Activated B cell treated with CpG ODN at 0.5 μM for 24 hours (primary cell): ENCODE results near the gene STAP1. TPM values are rescaled to one million over a fixed set of nuclear protein-coding genes. Genes with fewer than 3 reads are reported as not detected.

Experiments
- ATAC-seq: fragments of 200-7000 bp; cut with Tn5 transposase; one replicate; pipeline ENCODE4 v1.10.0; 2021; ENCODE audit warnings: low read depth, mild to moderate bottlenecking, moderate library complexity
- CTCF ChIA-PET: fragments of 350-600 bp; sonication (Branson Sonifier 250); formaldehyde crosslinking; loops from one replicate; lab custom pipeline; 2021; ENCODE audit warnings: antibody characterized with exemption; lab: Charles Lee
- POLR2A ChIA-PET: fragments of 350-600 bp; sonication (Branson Sonifier 250); formaldehyde crosslinking; loops from one replicate; lab custom pipeline; 2021; ENCODE audit warnings: antibody characterized with exemption; lab: Charles Lee
- DNase-seq: peaks from one replicate; pipeline ENCODE4 v3.0.0; 2022
- H3K27ac Mint-ChIP-seq: one replicate; pipeline ENCODE4 v1.8.0; 2020; ENCODE audit warnings: mixed read lengths
- H3K27me3 Mint-ChIP-seq: one replicate; pipeline ENCODE4 v1.8.0; 2021; ENCODE audit warnings: mixed read lengths
- H3K36me3 Mint-ChIP-seq: one replicate; pipeline ENCODE4 v1.8.0; 2021; ENCODE audit warnings: low read depth, mixed read lengths
- H3K4me1 Mint-ChIP-seq: one replicate; pipeline ENCODE4 v1.8.0; 2021; ENCODE audit warnings: mixed read lengths
- H3K4me3 Mint-ChIP-seq: one replicate; pipeline ENCODE4 v1.8.0; 2020; ENCODE audit warnings: mild to moderate bottlenecking, mixed read lengths
- H3K9me3 Mint-ChIP-seq: one replicate; pipeline ENCODE4 v1.8.0; 2020; ENCODE audit warnings: mixed read lengths
- intact Hi-C: fragments of 100-400 bp; cut with micrococcal nuclease; formaldehyde crosslinking; loops from one replicate; pipeline ENCODE4 v1.15.1; 2024
- total RNA-seq: library from RNA; stranded (reverse); gene quantifications from 2 replicates; pipeline ENCODE4 v1.2.3, GENCODE V29; 2022
- TF ChIP-seq, protein P1 (sequence below): fragments of 200-600 bp; IDR thresholded peaks from one replicate; pipeline ENCODE4 v1.8.0; 2022; ENCODE audit warnings: antibody characterized with exemption, mild to moderate bottlenecking

STAP1 gene
- total RNA-seq, 1 donor from 2014 or later: 46.4 TPM

DNA sequence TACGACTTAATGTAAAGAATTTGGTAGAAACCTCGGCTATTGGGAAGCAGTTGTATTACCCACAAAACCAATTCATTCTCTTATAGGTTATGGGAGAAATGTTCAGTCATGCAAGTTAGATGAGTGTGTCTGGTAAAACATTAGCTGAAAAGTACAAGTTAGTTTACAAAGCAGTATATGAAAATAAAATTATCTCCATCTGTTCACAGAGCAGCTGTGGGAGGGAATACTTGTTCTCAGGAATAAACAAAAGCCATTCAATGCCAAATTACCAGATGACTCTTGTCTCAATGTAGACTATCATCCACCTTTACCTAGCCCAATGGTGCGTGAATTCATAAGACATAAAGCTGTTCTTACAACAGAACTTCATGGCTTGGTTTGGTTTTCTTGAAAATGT is 28.6 kb downstream of the STAP1 start:
- intact Hi-C loops: loop anchor here (2.0 kb wide), 1 partner anchor 14 kb away; no protein-coding TSS in a partner anchor
- ATAC-seq: no peak
- CTCF ChIA-PET: interaction anchor here (0.9 kb wide), 1 partner anchor 32 kb away, joined by 3 read pairs; no protein-coding TSS in a partner anchor
- TF ChIP-seq, protein P1, sequence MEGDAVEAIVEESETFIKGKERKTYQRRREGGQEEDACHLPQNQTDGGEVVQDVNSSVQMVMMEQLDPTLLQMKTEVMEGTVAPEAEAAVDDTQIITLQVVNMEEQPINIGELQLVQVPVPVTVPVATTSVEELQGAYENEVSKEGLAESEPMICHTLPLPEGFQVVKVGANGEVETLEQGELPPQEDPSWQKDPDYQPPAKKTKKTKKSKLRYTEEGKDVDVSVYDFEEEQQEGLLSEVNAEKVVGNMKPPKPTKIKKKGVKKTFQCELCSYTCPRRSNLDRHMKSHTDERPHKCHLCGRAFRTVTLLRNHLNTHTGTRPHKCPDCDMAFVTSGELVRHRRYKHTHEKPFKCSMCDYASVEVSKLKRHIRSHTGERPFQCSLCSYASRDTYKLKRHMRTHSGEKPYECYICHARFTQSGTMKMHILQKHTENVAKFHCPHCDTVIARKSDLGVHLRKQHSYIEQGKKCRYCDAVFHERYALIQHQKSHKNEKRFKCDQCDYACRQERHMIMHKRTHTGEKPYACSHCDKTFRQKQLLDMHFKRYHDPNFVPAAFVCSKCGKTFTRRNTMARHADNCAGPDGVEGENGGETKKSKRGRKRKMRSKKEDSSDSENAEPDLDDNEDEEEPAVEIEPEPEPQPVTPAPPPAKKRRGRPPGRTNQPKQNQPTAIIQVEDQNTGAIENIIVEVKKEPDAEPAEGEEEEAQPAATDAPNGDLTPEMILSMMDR: no peak
- Mint-ChIP-seq H3K4me1 (peaks cover 14% of the 10 kb centered on the region), H3K27me3 (no peaks in the 10 kb centered on the region), H3K36me3 (peaks cover 74% of the 10 kb centered on the region), H3K27ac (no peak overlapping the region), H3K4me3 (no peak overlapping the region), H3K9me3 (no peaks in the 10 kb centered on the region)
- DNase-seq: no peak
- POLR2A ChIA-PET: interaction anchor here (0.6 to 0.9 kb wide), 2 partner anchors 26 to 114 kb away, joined by 3 to 6 read pairs; partner anchors contain the start of gene UBA6

DNA sequence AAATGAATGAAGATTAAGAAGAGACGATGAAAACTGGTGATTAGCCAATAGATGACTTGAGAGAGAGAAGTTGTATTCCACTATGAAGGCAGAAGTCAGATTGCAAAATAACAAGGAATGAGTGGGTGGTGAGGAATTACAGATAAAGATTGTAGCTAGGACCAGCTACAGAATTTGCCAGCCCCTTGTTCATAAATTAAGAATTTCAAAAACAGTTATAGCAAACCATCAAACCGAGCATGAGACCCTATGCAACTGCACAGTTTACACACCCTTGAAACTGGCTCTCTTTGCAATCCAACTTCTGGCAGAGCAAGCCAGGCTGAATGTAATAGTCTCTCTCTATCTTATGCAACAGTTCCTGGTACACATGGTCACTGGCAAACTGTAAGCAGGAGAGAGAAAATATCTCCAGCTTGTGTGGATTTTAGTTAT is 35.2 kb downstream of the STAP1 start:
- TF ChIP-seq, protein P1: no peak
- ChIA-PET CTCF (no interaction called here), POLR2A (no interaction called here)
- Mint-ChIP-seq H3K27ac (peak overlapping the region; percentile 3), H3K9me3 (peaks cover 7% of the 10 kb centered on the region), H3K36me3 (peaks cover 91% of the 10 kb centered on the region), H3K27me3 (no peaks in the 10 kb centered on the region), H3K4me3 (no peak overlapping the region), H3K4me1 (peaks cover 27% of the 10 kb centered on the region)
- DNase-seq: no peak
- intact Hi-C loops: loop anchor here (2.0 kb wide), 1 partner anchor 13 kb away; no protein-coding TSS in a partner anchor
- no peak for ATAC-seq

DNA sequence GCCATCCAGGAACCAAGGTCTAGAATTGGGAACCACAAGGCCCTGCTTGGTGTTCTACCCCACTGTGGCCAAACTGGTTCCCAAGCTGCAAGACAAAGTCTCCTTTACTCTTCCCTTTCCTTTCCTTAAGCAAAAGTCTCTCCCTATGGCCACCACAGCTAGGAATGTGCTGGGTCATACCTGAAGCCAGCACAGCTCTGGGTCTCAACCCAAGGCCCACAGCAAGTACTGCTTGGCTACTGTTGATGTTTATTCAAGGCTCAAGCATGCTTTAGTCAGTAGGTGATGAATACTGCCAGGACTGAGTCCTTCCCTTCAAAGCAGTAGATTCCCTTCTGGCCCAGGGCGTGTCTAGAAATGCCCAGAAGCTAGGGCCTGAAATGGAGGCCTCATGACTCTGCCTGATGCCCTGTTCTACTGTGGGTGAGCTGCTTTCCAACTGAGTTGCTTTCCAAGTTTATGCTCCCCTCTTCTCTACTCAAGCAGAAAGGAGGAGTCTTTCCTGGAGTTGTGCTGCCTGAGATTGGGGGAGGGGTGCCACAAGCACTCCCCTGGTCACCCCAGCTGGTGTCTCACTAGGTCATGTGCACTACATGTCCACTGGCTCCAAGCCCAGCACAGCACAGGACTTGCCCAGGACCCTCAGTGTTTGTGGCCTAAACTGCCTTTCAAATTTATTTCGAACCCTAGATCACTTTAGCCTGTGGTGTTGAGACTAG is 44.9 kb downstream of the STAP1 start:
- no peak overlapping the region for H3K4me3 Mint-ChIP-seq
- DNase-seq: no peak
- peak overlapping the region; percentile 8 for H3K27ac Mint-ChIP-seq
- TF ChIP-seq, protein P1: no peak
- CTCF ChIA-PET: no interaction called here
- H3K9me3 Mint-ChIP-seq: peaks cover 2% of the 10 kb centered on the region
- POLR2A ChIA-PET: no interaction called here
- H3K4me1 Mint-ChIP-seq: peaks cover 18% of the 10 kb centered on the region
- H3K36me3 Mint-ChIP-seq: peaks cover 92% of the 10 kb centered on the region
- no peak for ATAC-seq
- H3K27me3 Mint-ChIP-seq: no peaks in the 10 kb centered on the region
- intact Hi-C loops: no loop called here

DNA sequence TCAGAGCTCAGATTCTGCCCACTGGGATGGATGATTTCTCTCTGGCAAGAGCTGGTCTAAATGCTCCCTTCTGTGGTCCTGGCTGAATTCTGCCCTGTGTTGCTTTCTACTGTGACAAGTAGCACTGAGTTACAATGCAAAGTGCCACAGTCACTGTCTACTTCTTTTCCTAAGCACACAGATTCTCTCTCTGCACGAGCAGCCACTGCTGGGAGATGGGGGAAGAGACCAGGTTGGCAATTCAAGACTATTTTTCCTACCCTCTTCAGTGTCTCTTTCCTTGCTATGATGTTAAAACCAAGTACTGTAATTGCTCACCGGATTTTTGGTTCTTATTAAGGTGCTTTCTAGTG is 45.5 kb downstream of the STAP1 start:
- no peak for DNase-seq
- peaks cover 2% of the 10 kb centered on the region for H3K9me3 Mint-ChIP-seq
- H3K4me1 Mint-ChIP-seq: peaks cover 13% of the 10 kb centered on the region
- H3K27ac Mint-ChIP-seq: peak overlapping the region; percentile 37
- no peaks in the 10 kb centered on the region for H3K27me3 Mint-ChIP-seq
- TF ChIP-seq, protein P1: no peak
- ChIA-PET CTCF (no interaction called here), POLR2A (no interaction called here)
- ATAC-seq: no peak
- intact Hi-C loops: no loop called here
- H3K36me3 Mint-ChIP-seq: peaks cover 90% of the 10 kb centered on the region
- H3K4me3 Mint-ChIP-seq: no peak overlapping the region

DNA sequence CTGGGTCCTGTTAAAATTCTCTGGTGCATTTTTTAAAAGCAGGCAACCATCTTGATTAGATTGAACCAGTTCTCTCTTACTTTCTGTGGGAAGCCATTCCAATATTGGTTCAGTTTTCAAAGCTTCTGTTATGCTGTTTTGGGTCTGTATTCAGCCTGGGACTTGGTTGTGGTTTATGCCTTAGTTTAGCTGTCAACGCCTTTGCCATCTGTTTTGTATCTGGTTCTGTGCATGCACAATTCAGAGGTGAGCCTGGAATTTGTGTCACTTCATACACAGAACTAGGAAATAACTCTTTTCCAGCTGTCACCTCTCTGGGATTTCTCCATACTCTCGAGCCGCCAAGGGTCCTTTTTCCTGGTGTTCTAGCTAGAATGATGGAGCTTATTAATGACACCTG is 46.2 kb downstream of the STAP1 start:
- Mint-ChIP-seq H3K4me3 (no peak overlapping the region), H3K27ac (no peak overlapping the region), H3K9me3 (peaks cover 4% of the 10 kb centered on the region), H3K4me1 (peaks cover 12% of the 10 kb centered on the region), H3K27me3 (no peaks in the 10 kb centered on the region), H3K36me3 (peaks cover 93% of the 10 kb centered on the region)
- ChIA-PET POLR2A (no interaction called here), CTCF (no interaction called here)
- no peak for ATAC-seq
- DNase-seq: no peak
- intact Hi-C loops: no loop called here
- TF ChIP-seq, protein P1: no peak
